GM12873 (cell line): ENCODE results near the gene DTNB.
A peak's percentile ranks its signal among the peaks of the same experiment; 100 is the strongest.

Source experiments
- TF ChIP-seq, protein P1 (sequence below): IDR thresholded peaks from 2 replicates; pipeline ENCODE4 v1.5.1; 2012; ENCODE audit warnings: low read depth, mild to moderate bottlenecking, moderate library complexity, low read length, control low read depth; ENCODE audit not compliant: insufficient read depth; ENCODE audit errors: missing control alignments

The DTNB gene

DNA sequence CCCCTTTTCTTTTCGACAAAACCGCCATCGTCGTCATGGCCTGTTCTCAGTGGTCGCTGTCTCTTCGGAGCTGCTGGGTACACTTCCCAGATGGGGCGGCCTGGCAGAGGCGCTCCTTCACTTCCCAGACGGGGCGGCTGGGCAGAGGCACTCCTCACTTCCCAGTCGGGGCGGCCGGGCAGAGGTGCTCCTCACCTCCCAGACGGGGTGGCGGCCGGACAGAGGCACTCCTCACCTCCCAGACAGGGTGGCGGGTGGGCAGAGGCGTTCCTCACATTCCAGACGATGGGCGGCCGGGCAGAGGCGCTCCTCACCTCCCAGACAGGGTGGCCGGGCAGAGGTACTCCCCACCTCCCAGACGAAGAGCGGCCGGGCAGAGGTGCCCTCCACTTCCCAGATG lies 138.9 kb downstream of the DTNB start:
- TF ChIP-seq, protein P1, sequence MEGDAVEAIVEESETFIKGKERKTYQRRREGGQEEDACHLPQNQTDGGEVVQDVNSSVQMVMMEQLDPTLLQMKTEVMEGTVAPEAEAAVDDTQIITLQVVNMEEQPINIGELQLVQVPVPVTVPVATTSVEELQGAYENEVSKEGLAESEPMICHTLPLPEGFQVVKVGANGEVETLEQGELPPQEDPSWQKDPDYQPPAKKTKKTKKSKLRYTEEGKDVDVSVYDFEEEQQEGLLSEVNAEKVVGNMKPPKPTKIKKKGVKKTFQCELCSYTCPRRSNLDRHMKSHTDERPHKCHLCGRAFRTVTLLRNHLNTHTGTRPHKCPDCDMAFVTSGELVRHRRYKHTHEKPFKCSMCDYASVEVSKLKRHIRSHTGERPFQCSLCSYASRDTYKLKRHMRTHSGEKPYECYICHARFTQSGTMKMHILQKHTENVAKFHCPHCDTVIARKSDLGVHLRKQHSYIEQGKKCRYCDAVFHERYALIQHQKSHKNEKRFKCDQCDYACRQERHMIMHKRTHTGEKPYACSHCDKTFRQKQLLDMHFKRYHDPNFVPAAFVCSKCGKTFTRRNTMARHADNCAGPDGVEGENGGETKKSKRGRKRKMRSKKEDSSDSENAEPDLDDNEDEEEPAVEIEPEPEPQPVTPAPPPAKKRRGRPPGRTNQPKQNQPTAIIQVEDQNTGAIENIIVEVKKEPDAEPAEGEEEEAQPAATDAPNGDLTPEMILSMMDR = no peak

GRCh38 chr2:25532521-25532920 lies 140.9 kb downstream of the DTNB start:
- TF ChIP-seq, protein P1 = no peak

- TF ChIP-seq, protein P1 = no peak
Observed at GRCh38 chr2:25529034-25529433, 144.3 kb downstream of the DTNB start.

- TF ChIP-seq, protein P1 = no peak
Observed at GRCh38 chr2:25528173-25528572, 145.2 kb downstream of the DTNB start.

DNA sequence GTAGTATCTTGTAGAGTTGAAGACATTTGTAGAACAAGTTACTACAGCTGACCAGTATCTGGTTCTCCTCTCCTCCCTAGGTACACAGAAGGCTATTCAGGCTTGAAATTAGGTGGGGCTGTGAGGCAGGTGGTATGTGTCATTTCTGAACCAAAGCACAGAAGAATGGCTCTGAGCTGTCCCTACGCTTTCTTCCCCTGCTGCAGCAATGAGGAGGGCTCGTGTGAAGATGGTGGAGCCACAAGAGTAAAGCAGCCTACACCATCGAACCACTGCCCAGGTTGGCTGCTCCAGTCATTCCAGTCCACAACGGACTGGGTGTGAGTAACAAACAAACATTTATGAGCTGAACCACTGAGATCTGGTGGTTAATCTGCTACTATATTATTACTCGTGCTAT lies 148.9 kb downstream of the DTNB start:
- TF ChIP-seq, protein P1 = no peak

- TF ChIP-seq, protein P1 = no peak
Observed at GRCh38 chr2:25523060-25523459, 150.3 kb downstream of the DTNB start.

GRCh38 chr2:25521665-25522387 lies 151.6 kb downstream of the DTNB start:
- TF ChIP-seq, protein P1 = peak; percentile 73
